Natural killer cell (primary cell): ENCODE data around the gene SBK1. TPM values are rescaled to one million over a fixed set of nuclear protein-coding genes. Genes with fewer than 3 reads are reported as not detected.

Source experiments
- ATAC-seq, 3 donors: fragments of 150-1000 bp in 2 of 3; fragments of 200-7000 bp in 1 of 3; cut with Tn5 transposase; 1 replicate in 1 of 3; 2 replicates in 2 of 3; pipeline ENCODE4 v1.10.0; 2021; ENCODE audit warnings: mild to moderate bottlenecking in 2 of 3, moderate library complexity in 2 of 3
- DNase-seq, 2 donors: peaks; one replicate each; pipeline versions ENCODE4 v3.0.0 to v3.0.0-alpha.2; 2013 to 2021; ENCODE audit warnings: mixed read lengths in 1 of 2
- H3K27ac ChIP-seq: one replicate; pipeline ENCODE4 v1.5.1; 2013; ENCODE audit warnings: mild to moderate bottlenecking, low read length
- H3K27me3 ChIP-seq: one replicate; pipeline ENCODE4 v1.6.1; 2013; ENCODE audit warnings: low read length; ENCODE audit not compliant: control insufficient read depth, insufficient read depth
- H3K36me3 ChIP-seq: one replicate; pipeline ENCODE4 v1.6.1; 2013; ENCODE audit warnings: low read length; ENCODE audit not compliant: control insufficient read depth, insufficient read depth
- H3K4me1 ChIP-seq: one replicate; pipeline ENCODE4 v1.6.1; 2013; ENCODE audit warnings: low read length; ENCODE audit not compliant: control insufficient read depth, insufficient read depth
- H3K4me3 ChIP-seq: one replicate; pipeline ENCODE4 v1.5.1; 2013; ENCODE audit warnings: low read length
- H3K9me3 ChIP-seq: one replicate; pipeline ENCODE4 v1.6.1; 2013; ENCODE audit warnings: low read length; ENCODE audit not compliant: control insufficient read depth, insufficient read depth
- H3K27ac Mint-ChIP-seq, 2 donors: one replicate each; pipeline ENCODE4 v1.8.0; 2022; ENCODE audit warnings: mild to moderate bottlenecking in 2 of 2, mixed read lengths in 2 of 2, moderate library complexity in 1 of 2
- H3K27me3 Mint-ChIP-seq, 2 donors: one replicate each; pipeline ENCODE4 v1.8.0; 2022; ENCODE audit warnings: low read depth in 2 of 2, mixed read lengths in 2 of 2
- H3K36me3 Mint-ChIP-seq: one replicate; pipeline ENCODE4 v1.8.0; 2022; ENCODE audit warnings: mixed read lengths
- H3K4me1 Mint-ChIP-seq, 2 donors: one replicate each; pipeline ENCODE4 v1.8.0; 2022; ENCODE audit warnings: mixed read lengths in 2 of 2
- H3K4me3 Mint-ChIP-seq: one replicate; pipeline ENCODE4 v1.8.0; 2022; ENCODE audit warnings: mild to moderate bottlenecking, moderate library complexity, mixed read lengths
- H3K9me3 Mint-ChIP-seq, 2 donors: one replicate each; pipeline ENCODE4 v1.8.0; 2022; ENCODE audit warnings: mixed read lengths in 2 of 2
- CTCF ChIP-seq: fragments of 200-600 bp; IDR thresholded peaks from one replicate; pipeline ENCODE4 v1.8.0; 2022; ENCODE audit warnings: antibody characterized with exemption
- WGBS: methylation state at CpG from one replicate; pipeline ENCODE4 v1.1.7; 2013; ENCODE audit warnings: missing lambda C conversion rate; ENCODE audit not compliant: insufficient coverage; 5-methylcytosine and 5-hydroxymethylcytosine counted together
- intact Hi-C: fragments of 100-400 bp; cut with micrococcal nuclease; formaldehyde crosslinking; loops from one replicate; pipeline ENCODE4 v1.14.2; 2022
- total RNA-seq, 4 donors: library from RNA; stranded (reverse); fragments of 120-200 nt in 1 of 4; gene quantifications; one replicate each; pipeline versions ENCODE4 v1.2.3 to v1.2.4, GENCODE V29; 2013 to 2022

Gene SBK1
- total RNA-seq, 3 donors from 2014 or later (not counting 1 experiment from before 2014, with no cell fraction given): 59.3 to 60.9 (median 59.8) TPM

- DNase-seq (no peak), ATAC-seq (no peak)
- Histone ChIP-seq H3K36me3 (no peaks in the 10 kb centered on the region), H3K4me1 (peaks cover 54% of the 10 kb centered on the region), H3K4me3 (no peak overlapping the region), H3K27me3 (no peaks in the 10 kb centered on the region), H3K9me3 (no peaks in the 10 kb centered on the region), H3K27ac (no peak overlapping the region)
- no peak for TF ChIP-seq CTCF
- Mint-ChIP-seq H3K9me3 (no peaks in the 10 kb centered on the region), H3K4me1 (peaks cover 68 to 78% of the 10 kb centered on the region in 2 donors), H3K27me3 (no peaks in the 10 kb centered on the region), H3K36me3 (no peaks in the 10 kb centered on the region), H3K27ac (peak overlapping the region; percentile 97 to 99), H3K4me3 (no peak overlapping the region)
- 97% methylated on average over 5 of the region's 5 CpGs for whole genome bisulfite sequencing
- intact Hi-C loops: loop anchor here (2.0 to 10.0 kb wide), 2 partner anchors 15 to 187 kb away; partner anchors contain the start of genes APOBR, CLN3 and SBK1
Observed at GRCh38 chr16:28307936-28308335, 15.6 kb downstream of the SBK1 start.

- Histone ChIP-seq H3K36me3 (no peaks in the 10 kb centered on the region), H3K27ac (peak overlapping the region; percentile 90), H3K4me3 (no peak overlapping the region), H3K4me1 (peaks cover 60% of the 10 kb centered on the region), H3K9me3 (no peaks in the 10 kb centered on the region), H3K27me3 (no peaks in the 10 kb centered on the region)
- TF ChIP-seq CTCF: no peak
- Mint-ChIP-seq H3K4me1 (peaks cover 64 to 78% of the 10 kb centered on the region in 2 donors), H3K4me3 (peak overlapping the region; percentile 61), H3K27me3 (no peaks in the 10 kb centered on the region), H3K9me3 (no peaks in the 10 kb centered on the region), H3K36me3 (no peaks in the 10 kb centered on the region), H3K27ac (peak overlapping the region; percentile 97 to 99)
- DNase-seq (peak in 1 of 2 donors; percentile 36), ATAC-seq (no peak)
- intact Hi-C loops: loop anchor here (2.0 to 10.0 kb wide), 2 partner anchors 16 to 186 kb away; partner anchors contain the start of genes APOBR, CLN3 and SBK1
- WGBS: 89% methylated on average over 12 of the region's 14 CpGs
Observed at GRCh38 chr16:28308794-28309584, 16.7 kb downstream of the SBK1 start.

- Histone ChIP-seq H3K9me3 (no peaks in the 10 kb centered on the region), H3K27me3 (no peaks in the 10 kb centered on the region), H3K4me1 (peaks cover 69% of the 10 kb centered on the region), H3K36me3 (no peaks in the 10 kb centered on the region), H3K4me3 (no peak overlapping the region), H3K27ac (peak overlapping the region; percentile 90)
- peak overlapping the region; percentile 97 to 99 for H3K27ac Mint-ChIP-seq
- no peaks in the 10 kb centered on the region for H3K36me3 Mint-ChIP-seq
- H3K9me3 Mint-ChIP-seq: no peaks in the 10 kb centered on the region
- WGBS: 15% methylated on average over 20 of the region's 20 CpGs
- intact Hi-C loops: loop anchor here (2.0 to 10.0 kb wide), 3 partner anchors 17 to 185 kb away; partner anchors contain the start of genes APOBR, CLN3 and SBK1
- peak; percentile 88 to 93 (median 90) for ATAC-seq
- H3K4me3 Mint-ChIP-seq: peak overlapping the region; percentile 52
- no peaks in the 10 kb centered on the region for H3K27me3 Mint-ChIP-seq
- peak; percentile 87 to 93 for DNase-seq
- TF ChIP-seq CTCF: no peak
- peaks cover 62 to 78% of the 10 kb centered on the region in 2 donors for H3K4me1 Mint-ChIP-seq
Observed at GRCh38 chr16:28309811-28310311, 17.5 kb downstream of the SBK1 start.
